Nephron progenitor cell (in vitro differentiated cells): ENCODE results near the gene PPP1R2B.

Source experiments
- DNase-seq: peaks from one replicate; pipeline ENCODE4 v3.0.0; 2021
- H3K27ac Mint-ChIP-seq: 2 replicates; pipeline ENCODE4 v1.8.0; 2021; ENCODE audit warnings: mild to moderate bottlenecking, moderate library complexity, mixed read lengths
- H3K27me3 Mint-ChIP-seq: 2 replicates; pipeline ENCODE4 v1.8.0; 2021; ENCODE audit warnings: mild to moderate bottlenecking, low read depth, mixed read lengths; ENCODE audit not compliant: poor library complexity
- H3K36me3 Mint-ChIP-seq: 2 replicates; pipeline ENCODE4 v1.8.0; 2021; ENCODE audit warnings: low read depth, mixed read lengths
- H3K4me1 Mint-ChIP-seq: 2 replicates; pipeline ENCODE4 v1.8.0; 2021; ENCODE audit warnings: mixed read lengths
- H3K4me3 Mint-ChIP-seq: 2 replicates; pipeline ENCODE4 v1.8.0; 2021; ENCODE audit warnings: mild to moderate bottlenecking, moderate library complexity, mixed read lengths
- H3K9me3 Mint-ChIP-seq: 2 replicates; pipeline ENCODE4 v1.8.0; 2021; ENCODE audit warnings: mild to moderate bottlenecking, moderate library complexity, mixed read lengths
- TF ChIP-seq, protein P1 (sequence below): fragments of 200-600 bp; sonication (generic); IDR thresholded peaks from 2 replicates; pipeline ENCODE4 v1.5.0; 2021; ENCODE audit warnings: antibody characterized with exemption

Gene PPP1R2B

DNA sequence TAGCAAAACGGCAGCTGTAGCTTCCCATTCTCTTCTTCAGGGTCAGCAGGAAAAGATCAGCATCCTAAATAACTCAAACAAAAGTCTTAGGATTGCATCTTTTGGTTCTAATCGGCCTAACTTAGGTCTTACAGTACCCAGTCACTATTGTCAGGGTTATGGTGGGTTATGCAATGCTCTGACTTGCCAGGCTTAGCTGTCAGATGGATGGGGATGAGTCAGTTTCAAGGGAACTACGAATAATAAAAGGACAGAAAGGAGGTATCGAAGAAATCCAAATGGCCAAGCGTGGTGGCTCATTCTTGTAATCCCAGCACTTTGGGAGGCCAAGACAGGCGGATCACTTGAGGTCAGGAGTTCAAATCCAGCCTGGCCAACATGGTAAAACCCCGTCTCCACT, 46.5 kb downstream of the PPP1R2B start:
- H3K27me3 Mint-ChIP-seq, result peaks cover 14% of the 10 kb centered on the region
- TF ChIP-seq, protein P1, sequence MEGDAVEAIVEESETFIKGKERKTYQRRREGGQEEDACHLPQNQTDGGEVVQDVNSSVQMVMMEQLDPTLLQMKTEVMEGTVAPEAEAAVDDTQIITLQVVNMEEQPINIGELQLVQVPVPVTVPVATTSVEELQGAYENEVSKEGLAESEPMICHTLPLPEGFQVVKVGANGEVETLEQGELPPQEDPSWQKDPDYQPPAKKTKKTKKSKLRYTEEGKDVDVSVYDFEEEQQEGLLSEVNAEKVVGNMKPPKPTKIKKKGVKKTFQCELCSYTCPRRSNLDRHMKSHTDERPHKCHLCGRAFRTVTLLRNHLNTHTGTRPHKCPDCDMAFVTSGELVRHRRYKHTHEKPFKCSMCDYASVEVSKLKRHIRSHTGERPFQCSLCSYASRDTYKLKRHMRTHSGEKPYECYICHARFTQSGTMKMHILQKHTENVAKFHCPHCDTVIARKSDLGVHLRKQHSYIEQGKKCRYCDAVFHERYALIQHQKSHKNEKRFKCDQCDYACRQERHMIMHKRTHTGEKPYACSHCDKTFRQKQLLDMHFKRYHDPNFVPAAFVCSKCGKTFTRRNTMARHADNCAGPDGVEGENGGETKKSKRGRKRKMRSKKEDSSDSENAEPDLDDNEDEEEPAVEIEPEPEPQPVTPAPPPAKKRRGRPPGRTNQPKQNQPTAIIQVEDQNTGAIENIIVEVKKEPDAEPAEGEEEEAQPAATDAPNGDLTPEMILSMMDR, result no peak
- no peak for DNase-seq
- no peaks in the 10 kb centered on the region for H3K36me3 Mint-ChIP-seq
- no peak overlapping the region for H3K27ac Mint-ChIP-seq
- H3K4me1 Mint-ChIP-seq, result no peaks in the 10 kb centered on the region
- H3K9me3 Mint-ChIP-seq, result no peaks in the 10 kb centered on the region
- H3K4me3 Mint-ChIP-seq, result no peak overlapping the region
